HG02678 (cell line): ENCODE data around the gene POR.
"Not testable (repeated sequence)": the region's sequence is repeated elsewhere in the genome, so short reads cannot be mapped to it uniquely, and the experiment has no call there.

Source experiments
- ATAC-seq: cut with Tn5 transposase; IDR thresholded peaks from one replicate; pipeline ENCODE4 v1.9.1; 2021; ENCODE audit warnings: mild to moderate bottlenecking, moderate library complexity; ENCODE audit not compliant: unreplicated experiment

The POR gene

DNA sequence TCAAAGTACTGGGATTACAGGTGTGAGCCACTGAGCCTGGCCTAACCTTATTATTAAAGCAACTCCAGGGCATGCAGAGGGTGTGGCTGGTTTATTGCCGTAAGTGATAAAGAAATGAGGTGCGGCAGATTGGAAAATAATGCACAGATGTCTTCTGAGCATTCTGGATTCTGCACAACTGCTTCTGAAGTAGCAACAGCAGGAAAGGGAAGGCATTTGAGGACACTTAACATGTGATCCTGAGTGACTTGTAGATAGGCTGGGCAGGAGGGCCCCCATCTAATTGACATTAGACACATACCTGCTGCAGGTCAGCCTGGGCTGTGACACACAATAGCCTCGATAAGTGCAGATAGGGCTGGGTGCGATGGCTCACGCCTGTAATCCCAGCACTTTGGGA, 30.5 kb upstream of the POR start:
- no peak for ATAC-seq

GRCh38 chr7:75885036-75885435, 29.9 kb upstream of the POR start:
- no peak for ATAC-seq

GRCh38 chr7:75887669-75888369, 27.1 kb upstream of the POR start:
- no peak for ATAC-seq

GRCh38 chr7:75888464-75889222, 26.3 kb upstream of the POR start:
- no peak for ATAC-seq

DNA sequence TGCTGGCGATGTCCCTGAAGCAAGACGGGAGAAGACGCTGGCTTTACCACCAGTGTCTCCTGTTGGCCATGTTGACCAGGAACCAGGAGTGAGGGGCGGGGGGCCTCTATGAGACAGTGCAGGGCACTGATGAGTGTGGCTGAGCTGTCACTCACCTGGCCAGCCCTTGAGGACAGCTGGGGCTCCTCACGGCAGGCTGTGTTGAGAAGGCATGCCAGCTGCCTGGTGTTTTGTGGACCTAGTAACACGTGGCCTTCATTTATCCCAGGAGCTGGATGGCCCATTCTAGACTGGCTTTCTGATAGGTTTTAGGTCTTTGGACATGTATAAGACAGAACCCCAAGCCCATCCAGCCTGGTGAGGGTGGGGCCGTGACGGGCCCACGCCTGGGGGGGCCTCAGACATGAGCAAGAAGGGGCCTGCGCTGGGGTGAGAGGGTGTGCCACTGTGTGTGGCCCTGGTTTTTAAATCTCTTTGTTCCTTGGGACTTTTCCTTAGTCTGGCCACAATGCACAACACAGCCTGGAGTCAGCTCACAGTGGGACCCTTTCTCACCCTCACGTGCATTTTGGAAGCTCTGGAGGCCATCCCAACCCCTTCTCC, 25.6 kb upstream of the POR start:
- no peak for ATAC-seq

GRCh38 chr7:75889826-75890225, 25.1 kb upstream of the POR start:
- ATAC-seq = no peak

GRCh38 chr7:75891237-75891636, 23.7 kb upstream of the POR start:
- ATAC-seq = not testable (repeated sequence)

DNA sequence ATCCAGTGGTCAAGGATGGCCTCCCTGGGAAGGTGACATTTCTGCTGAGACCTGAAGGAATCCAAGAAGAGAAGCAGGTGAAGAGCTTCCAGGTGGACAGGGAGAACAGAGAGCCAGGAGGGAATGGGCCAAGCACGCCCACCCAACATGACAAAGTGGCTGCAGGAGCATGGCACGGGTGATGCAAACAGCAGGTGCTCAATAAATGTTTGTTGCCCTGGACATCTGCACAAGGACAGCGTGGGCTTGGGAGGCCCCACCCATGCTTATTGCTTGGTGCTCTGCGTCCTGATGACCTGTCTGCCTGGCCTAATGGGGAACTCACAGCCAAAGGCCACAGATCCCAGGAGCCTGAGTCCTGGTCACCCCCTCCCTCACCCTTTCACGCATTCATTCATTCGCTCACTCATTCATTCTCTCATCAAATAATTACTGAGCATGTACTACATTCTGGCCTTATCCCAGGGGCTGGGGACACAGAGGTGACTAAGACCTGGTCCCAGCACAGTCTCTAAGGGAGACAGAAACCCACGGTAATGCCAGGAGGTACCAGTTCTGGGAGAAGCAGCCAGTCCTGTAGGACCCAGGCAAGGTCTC, 23.0 kb upstream of the POR start:
- no peak for ATAC-seq

GRCh38 chr7:75892634-75893272, 22.2 kb upstream of the POR start:
- ATAC-seq = no peak

DNA sequence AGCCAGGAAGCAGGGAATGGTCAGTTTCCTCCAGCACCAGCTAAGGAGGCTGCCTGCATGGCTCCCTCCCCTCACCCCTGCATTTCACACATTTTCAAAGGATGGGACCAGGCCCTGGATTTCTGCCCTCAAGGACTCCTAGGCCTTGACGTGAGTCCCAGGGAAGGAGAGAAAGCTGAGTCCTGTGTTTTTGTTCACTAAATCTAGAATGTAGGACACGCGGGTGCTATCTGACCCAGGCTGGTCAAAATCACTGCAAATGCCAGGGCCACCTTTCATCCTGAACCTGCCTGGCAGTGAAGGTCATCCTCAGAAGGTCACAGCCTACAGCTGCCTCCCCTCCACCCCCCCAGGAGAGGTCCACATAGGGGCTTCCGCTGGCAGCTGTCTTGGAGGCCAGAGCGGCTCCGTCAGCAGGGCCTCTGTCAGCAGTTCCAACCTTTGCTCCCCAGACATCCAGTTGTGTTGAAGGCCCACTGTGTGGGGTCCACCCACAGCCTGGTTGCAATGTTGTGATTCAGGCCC, 18.1 kb upstream of the POR start:
- ATAC-seq = no peak

DNA sequence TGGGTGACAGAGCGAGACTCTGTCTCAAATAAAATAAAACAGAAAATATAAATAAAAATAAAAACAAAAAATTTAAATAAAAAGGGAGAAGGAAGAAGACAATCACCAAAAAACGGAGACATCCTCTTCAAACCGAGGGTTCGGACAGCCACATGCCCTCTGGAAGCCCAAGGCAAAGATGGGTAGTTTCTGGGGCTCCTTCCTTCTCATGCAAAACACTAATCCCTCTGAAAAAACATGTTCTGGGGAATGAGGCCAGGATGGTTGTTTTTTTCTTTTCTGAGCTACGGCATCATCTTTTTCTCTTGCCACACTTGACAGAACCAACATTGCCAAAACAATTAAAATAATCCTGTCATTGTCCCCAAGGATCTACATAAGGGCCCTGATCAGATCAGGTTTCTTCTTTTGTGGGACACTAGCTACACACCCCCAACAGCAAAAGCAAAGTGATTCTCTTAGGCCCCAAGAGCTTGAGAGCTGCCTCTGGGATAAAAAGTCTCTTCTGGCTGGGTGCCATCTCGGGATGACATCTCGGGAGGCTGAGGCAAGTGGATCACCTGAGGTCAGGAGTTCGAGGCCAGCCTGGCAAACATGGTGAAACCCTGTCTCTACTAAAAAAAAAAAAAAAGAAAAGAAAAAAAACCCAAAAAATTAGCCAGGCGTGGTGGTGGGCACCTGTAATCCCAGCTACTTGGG, 14.2 kb upstream of the POR start:
- no peak for ATAC-seq

- ATAC-seq = no peak
Measured at GRCh38 chr7:75905785-75906604, 9.0 kb upstream of the POR start.

- no peak for ATAC-seq
Measured at GRCh38 chr7:75906991-75907667, 7.8 kb upstream of the POR start.

DNA sequence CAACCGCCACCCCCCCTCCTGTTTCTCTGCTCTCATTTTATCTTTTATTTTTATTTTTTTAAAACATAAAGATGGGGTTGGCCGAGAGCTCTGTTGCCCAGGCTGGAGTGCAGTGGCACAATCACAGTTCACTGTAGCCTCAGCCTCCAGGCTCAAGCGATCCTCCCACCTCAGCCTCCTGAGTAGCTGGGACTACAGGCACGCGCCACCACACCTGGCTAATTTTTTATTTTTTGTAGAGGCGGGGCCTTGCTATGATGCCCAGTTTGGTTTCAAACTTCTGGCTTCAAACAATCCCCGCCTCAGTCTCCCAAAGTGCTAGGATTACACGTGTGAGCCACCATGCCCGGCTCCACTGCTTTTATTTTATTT, 7.3 kb upstream of the POR start:
- not testable (repeated sequence) for ATAC-seq

- ATAC-seq = no peak
Measured at GRCh38 chr7:75909521-75910132, 5.3 kb upstream of the POR start.

GRCh38 chr7:75911186-75911585, 3.8 kb upstream of the POR start:
- ATAC-seq = not testable (repeated sequence)

GRCh38 chr7:75913437-75913836, 1.5 kb upstream of the POR start:
- no peak for ATAC-seq

DNA sequence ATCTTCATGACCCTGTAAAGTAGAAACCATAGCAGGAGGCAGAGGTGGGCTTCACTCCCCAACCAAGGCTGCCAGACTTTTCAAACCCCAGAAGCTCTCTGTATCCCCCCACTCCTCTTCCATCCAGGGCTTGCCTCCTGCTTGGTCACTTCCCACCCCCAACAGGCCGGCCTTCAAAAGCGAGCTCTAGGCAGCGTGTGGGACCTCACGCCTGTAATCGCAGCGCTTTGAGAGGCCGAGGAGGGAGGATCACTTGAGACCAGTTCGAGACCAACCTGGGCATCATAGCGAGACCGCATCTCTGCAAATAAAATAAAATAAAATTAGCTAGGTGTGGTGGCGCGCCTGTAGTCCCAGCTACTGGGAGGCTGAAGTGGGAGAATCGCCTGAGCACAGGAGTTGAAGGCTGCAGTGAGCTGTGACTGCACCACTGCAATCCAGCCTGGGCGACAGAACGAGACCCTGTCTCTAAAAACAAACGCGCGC, 743 bp upstream of the POR start:
- ATAC-seq = no peak
